ENCODE measurements around the gene NRXN3. TPM values are rescaled to one million over a fixed set of nuclear protein-coding genes. Genes with fewer than 3 reads are reported as not detected.

NRXN3 gene
- total and polyA plus RNA-seq, 2 of the 4 experiments (the other 2 are of a cell fraction), result 4.8 to 25.1 TPM

DNA sequence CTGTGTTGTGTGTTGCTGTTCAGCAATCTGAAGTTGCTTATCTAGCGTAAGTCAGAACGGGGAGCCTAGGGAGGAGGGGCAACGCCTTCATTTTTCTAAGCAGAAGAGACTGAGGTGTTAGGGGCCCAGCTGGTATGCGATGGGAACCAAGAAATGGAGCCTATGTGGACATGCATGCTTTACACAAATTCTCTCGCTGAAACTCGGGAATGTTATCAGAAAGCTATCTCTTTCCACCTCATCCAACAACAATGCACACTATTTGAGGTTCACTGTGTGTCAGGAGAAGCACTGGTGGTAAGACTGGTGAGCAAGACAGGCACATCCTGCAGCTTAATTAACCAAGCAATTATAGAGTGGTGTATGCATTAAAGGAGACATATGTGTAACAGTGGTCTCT lies 89.7 kb downstream of the NRXN3 start:
- Histone ChIP-seq H3K56ac (ENCODE audit: extremely low read depth, insufficient read depth, low read length) (no peak overlapping the region), H3K9me3 (ENCODE audit: control insufficient read depth, insufficient read depth, low read length) (peaks cover 11% of the 10 kb centered on the region; the same call in 1 of the 2 replicates), H2BK20ac (ENCODE audit: low read depth, low read length) (no peak overlapping the region), H3K23ac (ENCODE audit: low read depth, low read length) (no peak overlapping the region), H3K27me3 (ENCODE audit: control insufficient read depth, insufficient read depth, low read length) (no peaks in the 10 kb centered on the region), H4K5ac (ENCODE audit: low read depth, low read length) (no peak overlapping the region), H2BK120ac (ENCODE audit: low read depth, low read length) (no peak overlapping the region), H3K4me2 (ENCODE audit: low read depth, low read length) (no peak overlapping the region), H2AK5ac (ENCODE audit: low read depth, low read length) (no peak overlapping the region), H3K79me1 (ENCODE audit: low read depth in 1 of 2, low read length in 2 of 2) (no peaks in the 10 kb centered on the region), H3K18ac (ENCODE audit: low read depth, low read length) (no peak overlapping the region), H2BK15ac (ENCODE audit: low read depth, low read length) (no peak overlapping the region), H3K9ac (ENCODE audit: low read depth, low read length) (no peak overlapping the region), H4K8ac (ENCODE audit: low read depth in 2 of 2, low read length in 2 of 2) (no peak overlapping the region), H2BK5ac (ENCODE audit: low read depth, low read length, poor library complexity, severe bottlenecking) (no peak overlapping the region), H3K27ac (ENCODE audit: insufficient read depth, low read length) (no peak overlapping the region), H3K36me3 (ENCODE audit: control insufficient read depth, insufficient read depth, low read length) (no peaks in the 10 kb centered on the region), H3K4ac (ENCODE audit: low read depth, low read length) (no peak overlapping the region), H4K91ac (ENCODE audit: insufficient read depth, low read depth, low read length) (no peak overlapping the region), H2AFZ (replicated peaks; ENCODE audit: low read length, poor library complexity) (no peak overlapping the region), H2AK9ac (replicated peaks; ENCODE audit: low read depth, low read length, poor library complexity) (no peak overlapping the region), H3K14ac (replicated peaks; ENCODE audit: low read depth, low read length) (no peak overlapping the region), H3K4me1 (ENCODE audit: control insufficient read depth, insufficient read depth, low read length) (no peaks in the 10 kb centered on the region), H3K9me1 (ENCODE audit: insufficient read depth, low read length) (no peaks in the 10 kb centered on the region), H3K4me3 (ENCODE audit: insufficient read depth, low read depth, low read length) (no peak overlapping the region), H4K20me1 (ENCODE audit: insufficient read depth, low read length) (no peaks in the 10 kb centered on the region)
- no CpG with 5 or more reads among the region's 6 CpGs for WGBS, 2 experiments (ENCODE audit: extremely low coverage in 2 of 2, insufficient read length in 1 of 2)
- no peak for DNase-seq
- intact Hi-C loops (cut with micrococcal nuclease), result no loop called here
- BruUV-seq (replicated peaks), result no TSS peak
- in situ Hi-C loops (cut with MboI; ENCODE audit: low sequenced_read_pairs), result no loop called here
- no peak for ATAC-seq (ENCODE audit: low read depth)
- dilution Hi-C loops (cut with HindIII; ENCODE audit: low sequenced_read_pairs, unreplicated experiment), result no loop called here
- no peak for TF ChIP-seq MXI1 (IDR thresholded peaks at IDR 0.05; ENCODE audit: borderline replicate concordance, low read depth, low read length)
- TF ChIP-seq FOS (IDR thresholded peaks at IDR 0.05; ENCODE audit: low read depth, low read length), result no peak
- TF ChIP-seq RFX5 (IDR thresholded peaks at IDR 0.05; ENCODE audit: low read depth, low read length), result no peak
- no peak for TF ChIP-seq SMC3 (IDR thresholded peaks at IDR 0.05; ENCODE audit: low read depth, low read length)
- no peak for TF ChIP-seq CEBPB (IDR thresholded peaks at IDR 0.05; ENCODE audit: low read depth, low read length)
- no peak for TF ChIP-seq CHD1 (IDR thresholded peaks at IDR 0.05; ENCODE audit: low read depth, low read length)
- no peak for TF ChIP-seq RCOR1 (IDR thresholded peaks at IDR 0.05; ENCODE audit: insufficient replicate concordance, low read length)
- no peak for TF ChIP-seq POLR2A (IDR thresholded peaks at IDR 0.05; ENCODE audit: low read depth, low read length)
- TF ChIP-seq, protein P1, sequence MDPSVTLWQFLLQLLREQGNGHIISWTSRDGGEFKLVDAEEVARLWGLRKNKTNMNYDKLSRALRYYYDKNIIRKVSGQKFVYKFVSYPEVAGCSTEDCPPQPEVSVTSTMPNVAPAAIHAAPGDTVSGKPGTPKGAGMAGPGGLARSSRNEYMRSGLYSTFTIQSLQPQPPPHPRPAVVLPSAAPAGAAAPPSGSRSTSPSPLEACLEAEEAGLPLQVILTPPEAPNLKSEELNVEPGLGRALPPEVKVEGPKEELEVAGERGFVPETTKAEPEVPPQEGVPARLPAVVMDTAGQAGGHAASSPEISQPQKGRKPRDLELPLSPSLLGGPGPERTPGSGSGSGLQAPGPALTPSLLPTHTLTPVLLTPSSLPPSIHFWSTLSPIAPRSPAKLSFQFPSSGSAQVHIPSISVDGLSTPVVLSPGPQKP (IDR thresholded peaks at IDR 0.05; ENCODE audit: borderline replicate concordance, low read depth, low read length), result no peak
- ChIA-PET POLR2A (ENCODE audit: unreplicated experiment) (no interaction called here), CTCF (no interaction called here)

All from IMR-90 (cell line).